Panc1 (cell line): ENCODE results near the gene TAF4B.

ENCODE experiments used
- POLR2AphosphoS5 ChIP-seq: IDR thresholded peaks from 2 replicates; pipeline ENCODE4 v1.6.1; 2012; ENCODE audit warnings: mild to moderate bottlenecking, low read depth, low read length, moderate library complexity
- SIN3A ChIP-seq: IDR thresholded peaks from 2 replicates; pipeline ENCODE4 v1.6.1; 2012; ENCODE audit warnings: low read depth, mild to moderate bottlenecking, low read length, moderate library complexity, borderline replicate concordance; ENCODE audit not compliant: insufficient read depth
- TCF7L2 ChIP-seq: IDR thresholded peaks from 2 replicates; pipeline ENCODE4 v1.6.1; 2011; ENCODE audit warnings: mild to moderate bottlenecking, low read depth, low read length, inconsistent platforms
- TF ChIP-seq, protein P1 (sequence below): fragments of 450-650 bp; IDR thresholded peaks from 2 replicates; pipeline ENCODE4 v1.5.1; 2017; ENCODE audit warnings: mild to moderate bottlenecking

- TF ChIP-seq, protein P1, sequence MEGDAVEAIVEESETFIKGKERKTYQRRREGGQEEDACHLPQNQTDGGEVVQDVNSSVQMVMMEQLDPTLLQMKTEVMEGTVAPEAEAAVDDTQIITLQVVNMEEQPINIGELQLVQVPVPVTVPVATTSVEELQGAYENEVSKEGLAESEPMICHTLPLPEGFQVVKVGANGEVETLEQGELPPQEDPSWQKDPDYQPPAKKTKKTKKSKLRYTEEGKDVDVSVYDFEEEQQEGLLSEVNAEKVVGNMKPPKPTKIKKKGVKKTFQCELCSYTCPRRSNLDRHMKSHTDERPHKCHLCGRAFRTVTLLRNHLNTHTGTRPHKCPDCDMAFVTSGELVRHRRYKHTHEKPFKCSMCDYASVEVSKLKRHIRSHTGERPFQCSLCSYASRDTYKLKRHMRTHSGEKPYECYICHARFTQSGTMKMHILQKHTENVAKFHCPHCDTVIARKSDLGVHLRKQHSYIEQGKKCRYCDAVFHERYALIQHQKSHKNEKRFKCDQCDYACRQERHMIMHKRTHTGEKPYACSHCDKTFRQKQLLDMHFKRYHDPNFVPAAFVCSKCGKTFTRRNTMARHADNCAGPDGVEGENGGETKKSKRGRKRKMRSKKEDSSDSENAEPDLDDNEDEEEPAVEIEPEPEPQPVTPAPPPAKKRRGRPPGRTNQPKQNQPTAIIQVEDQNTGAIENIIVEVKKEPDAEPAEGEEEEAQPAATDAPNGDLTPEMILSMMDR: no peak
- TF ChIP-seq SIN3A (no peak), TCF7L2 (no peak), POLR2AphosphoS5 (no peak)
Measured at GRCh38 chr18:26206488-26206887, 19.8 kb upstream of the TAF4B start.
